ENCODE results near the gene COPE.

Gene COPE

GRCh38 chr19:18894254-18895037 lies 24.7 kb downstream of the COPE start:
- no peak for DNase-seq (ENCODE audit: low read depth)

DNA sequence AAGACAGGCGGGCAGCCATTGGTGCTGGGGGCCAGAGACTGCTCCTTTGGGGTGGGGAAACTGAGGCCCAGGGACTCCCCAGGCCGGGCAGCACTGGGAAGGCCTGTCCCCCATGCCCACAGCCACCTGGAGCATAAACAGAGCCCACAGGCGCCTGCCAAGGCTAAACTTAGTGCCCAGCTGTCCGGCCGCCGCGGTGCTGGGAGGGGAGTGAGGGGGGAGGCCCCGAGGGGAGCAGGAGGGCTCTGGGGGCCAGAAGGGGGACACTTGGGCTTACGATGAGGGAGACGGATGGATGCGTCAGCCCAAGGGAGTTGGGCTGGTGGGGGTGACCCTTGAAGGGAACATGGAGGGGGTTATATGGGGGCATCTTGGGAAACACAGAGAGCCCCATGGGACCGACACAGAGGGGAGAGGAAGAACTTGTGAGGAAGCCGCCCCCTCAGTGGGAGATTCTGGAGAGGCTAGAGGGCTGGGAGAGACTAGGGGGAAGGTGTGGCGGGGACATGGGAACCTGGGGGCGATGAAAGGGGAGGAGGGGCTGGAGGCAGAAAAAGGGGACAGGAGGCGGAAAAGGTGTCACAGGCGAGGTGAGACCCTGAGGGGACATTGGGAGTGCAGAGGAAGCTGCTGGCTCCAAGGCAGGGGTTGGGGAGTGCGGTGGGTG lies 25.5 kb downstream of the COPE start:
- no peak for DNase-seq (ENCODE audit: low read depth)

- DNase-seq (ENCODE audit: low read depth) = no peak
Observed at GRCh38 chr19:18889949-18890745, 29.0 kb downstream of the COPE start.

DNA sequence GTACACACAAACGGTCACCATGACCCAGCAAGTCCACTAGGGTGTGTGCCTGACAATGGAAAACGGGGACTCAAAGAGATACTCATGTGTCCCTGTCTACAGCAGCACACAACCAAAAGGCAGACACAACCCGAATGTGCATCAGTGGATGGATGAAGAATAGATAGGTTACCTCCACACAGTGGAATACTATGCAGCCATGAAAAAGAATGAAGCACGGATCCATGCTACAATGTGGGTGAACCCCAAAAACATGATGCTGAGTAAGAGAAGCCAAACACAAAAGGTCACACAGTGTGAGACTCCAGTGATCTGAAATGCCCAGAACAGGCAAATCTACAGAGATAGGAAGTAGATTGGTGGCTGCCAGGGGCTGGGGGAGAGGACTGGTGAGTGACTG lies 32.2 kb downstream of the COPE start:
- DNase-seq (ENCODE audit: low read depth) = no peak

- no peak for DNase-seq (ENCODE audit: low read depth)
Observed at GRCh38 chr19:18883526-18884304, 35.5 kb downstream of the COPE start.

- no peak for DNase-seq (ENCODE audit: low read depth)
Observed at GRCh38 chr19:18881491-18881890, 37.7 kb downstream of the COPE start.

GRCh38 chr19:18879579-18880373 lies 39.4 kb downstream of the COPE start:
- DNase-seq (ENCODE audit: low read depth) = no peak

GRCh38 chr19:18878858-18879578 lies 40.2 kb downstream of the COPE start:
- DNase-seq (ENCODE audit: low read depth) = no peak

- no peak for DNase-seq (ENCODE audit: low read depth)
Observed at GRCh38 chr19:18878058-18878797, 41.0 kb downstream of the COPE start.

DNA sequence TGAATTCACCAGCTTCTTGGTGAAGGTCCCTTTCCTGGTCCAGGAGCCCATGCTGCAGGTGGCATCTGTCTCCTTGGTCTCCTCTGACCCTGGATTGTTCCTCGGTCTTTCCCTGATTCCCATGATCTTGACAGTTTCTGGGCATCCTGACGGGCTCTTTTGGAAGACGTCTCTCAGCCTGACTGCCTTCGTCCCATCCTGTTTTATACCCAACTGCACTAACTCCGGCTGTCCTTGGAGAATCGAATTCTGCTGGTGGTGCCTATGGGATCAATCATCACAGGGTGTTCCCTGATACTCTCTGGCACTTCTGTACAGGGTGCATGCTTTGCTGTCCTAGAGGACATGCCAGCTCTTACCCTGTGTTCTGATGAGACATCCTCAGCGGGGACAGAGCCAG lies 42.3 kb downstream of the COPE start:
- no peak for DNase-seq (ENCODE audit: low read depth)

DNA sequence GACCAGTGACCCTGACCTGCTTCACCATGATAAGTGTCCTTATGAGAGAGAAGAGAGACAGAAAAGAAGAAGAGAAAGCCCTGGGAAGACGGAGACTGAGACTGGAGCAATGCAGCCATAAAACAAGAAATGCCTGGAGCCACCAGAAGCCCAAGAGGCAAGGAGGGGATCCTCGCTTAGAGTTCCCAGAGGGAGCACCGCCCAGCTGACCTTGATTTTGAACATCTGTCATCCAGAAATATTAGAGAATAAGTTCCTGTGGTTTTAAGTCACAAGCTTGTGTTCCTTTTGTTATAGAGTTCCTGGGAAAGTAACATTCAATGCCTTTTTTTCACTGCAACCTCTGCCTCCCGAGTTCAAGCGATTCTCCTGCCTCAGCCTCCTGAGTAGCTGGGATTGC lies 43.5 kb downstream of the COPE start:
- DNase-seq (ENCODE audit: low read depth) = no peak

GRCh38 chr19:18871543-18871942 lies 47.6 kb downstream of the COPE start:
- no peak for DNase-seq (ENCODE audit: low read depth)

DNA sequence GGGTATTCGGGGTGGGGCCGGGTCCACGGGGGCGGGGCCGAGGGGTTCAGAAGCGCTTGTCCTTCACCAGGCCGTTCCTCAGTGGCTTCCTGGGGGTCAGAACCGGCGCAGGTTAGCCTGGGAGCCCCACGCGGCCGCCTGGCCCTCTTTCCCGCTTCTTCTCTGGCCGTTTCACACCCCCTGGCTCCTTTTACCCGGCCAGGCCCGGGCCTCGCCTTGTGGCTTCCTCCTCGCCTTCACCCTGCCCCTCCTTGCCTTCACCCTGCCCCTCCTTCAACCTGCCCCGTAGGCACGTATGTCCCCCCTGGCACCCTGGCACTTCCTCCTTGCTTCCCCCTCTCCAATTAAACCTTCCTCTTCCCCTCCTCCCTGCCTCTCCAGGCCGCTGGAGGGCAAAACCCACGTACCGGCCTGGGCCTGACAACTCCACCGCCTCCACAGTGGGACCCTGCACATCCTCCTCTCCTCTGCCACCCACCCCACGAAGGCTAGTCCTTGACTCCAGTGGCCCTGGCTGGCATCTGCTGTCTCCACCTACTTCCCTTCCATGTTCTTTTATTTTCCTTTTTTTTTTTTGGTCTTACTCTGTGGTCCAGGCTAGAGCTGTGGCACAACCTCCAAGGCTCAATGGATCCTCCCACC lies 48.5 kb downstream of the COPE start:
- no peak for DNase-seq (ENCODE audit: low read depth)

GRCh38 chr19:18869781-18870530 lies 49.2 kb downstream of the COPE start:
- no peak for DNase-seq (ENCODE audit: low read depth)

DNA sequence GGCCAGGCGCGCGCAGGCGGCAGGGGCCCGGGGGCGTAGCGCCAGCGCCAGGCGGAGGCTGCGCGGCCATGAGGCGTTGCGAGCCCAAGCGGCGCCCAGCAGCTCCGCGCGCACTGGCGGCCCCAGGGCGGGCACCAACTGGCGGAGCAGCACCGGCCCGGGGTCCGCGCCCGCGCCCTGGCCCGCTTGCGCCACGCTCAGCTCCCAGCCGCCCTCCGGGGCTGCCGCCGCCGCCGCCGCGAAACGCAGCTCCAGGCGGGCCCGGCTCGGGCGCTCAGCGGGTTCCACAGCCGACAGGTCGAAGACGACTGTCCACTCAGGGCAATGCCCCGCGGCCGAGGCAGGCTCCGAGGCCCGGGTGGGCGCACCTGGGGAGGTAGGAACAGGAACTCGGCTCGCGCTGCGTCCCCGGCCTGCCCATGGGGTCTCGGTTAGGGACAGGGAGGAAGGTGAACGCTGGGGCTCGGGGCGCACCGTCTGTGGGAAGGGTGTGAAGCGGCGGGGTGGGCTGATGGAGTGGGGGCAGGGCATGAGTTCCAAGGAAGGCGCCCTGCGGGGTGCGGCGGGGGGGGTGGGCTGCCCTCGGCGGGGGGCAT lies 50.1 kb downstream of the COPE start:
- no peak for DNase-seq (ENCODE audit: low read depth)

GRCh38 chr19:18868380-18869022 lies 50.7 kb downstream of the COPE start:
- no peak for DNase-seq (ENCODE audit: low read depth)

DNA sequence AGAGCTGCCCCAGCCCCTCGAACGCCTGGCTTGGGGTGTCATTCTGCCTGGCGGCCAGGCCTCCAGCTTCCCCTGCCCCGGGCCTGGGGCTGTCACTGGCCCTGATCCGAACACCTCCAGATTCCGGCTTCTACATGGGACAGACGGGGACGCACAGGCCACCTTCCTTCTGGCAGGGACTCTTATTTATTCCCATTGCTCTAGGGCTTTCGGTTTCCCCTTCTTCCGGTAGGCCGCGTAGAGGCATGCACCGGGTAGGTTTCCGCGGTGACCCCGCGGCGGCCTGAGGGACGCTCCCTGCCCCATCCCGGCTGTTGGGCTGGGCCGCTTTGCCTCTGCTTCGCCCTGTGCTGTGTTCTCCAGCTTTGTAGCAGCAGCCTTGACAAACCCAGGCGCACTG lies 51.4 kb downstream of the COPE start:
- no peak for DNase-seq (ENCODE audit: low read depth)

- DNase-seq (ENCODE audit: low read depth) = no peak
Observed at GRCh38 chr19:18867199-18867598, 52.0 kb downstream of the COPE start.

Measured in stimulated activated CD8-positive, alpha-beta memory T cell treated with anti-CD3 and anti-CD28 coated beads, Interleukin-15, amount 100 ng/mL, for 24 hours (primary cell).